LNCAP (cell line): ENCODE results near the gene DNAAF1.

Experiments used
- CTCF ChIP-seq: fragments of 450-650 bp; IDR thresholded peaks from 2 replicates; pipeline ENCODE4 v1.5.1; 2017; ENCODE audit warnings: mild to moderate bottlenecking

DNAAF1 gene

GRCh38 chr16:84169765-84170310 lies 24.7 kb downstream of the DNAAF1 start:
- TF ChIP-seq CTCF, result no peak

- TF ChIP-seq CTCF, result no peak
These were observed 29.3 kb downstream of the DNAAF1 start for GRCh38 chr16:84174396-84174795.

GRCh38 chr16:84175350-84176081 lies 30.4 kb downstream of the DNAAF1 start:
- peak; percentile 85 for TF ChIP-seq CTCF

GRCh38 chr16:84176192-84177053 lies 31.3 kb downstream of the DNAAF1 start:
- no peak for TF ChIP-seq CTCF

GRCh38 chr16:84177741-84178073 lies 32.6 kb downstream of the DNAAF1 start:
- TF ChIP-seq CTCF, result no peak

- no peak for TF ChIP-seq CTCF
These were observed 33.1 kb downstream of the DNAAF1 start for GRCh38 chr16:84178146-84178765.

GRCh38 chr16:84178892-84179611 lies 33.9 kb downstream of the DNAAF1 start:
- no peak for TF ChIP-seq CTCF
